Measurements from ENCODE around the gene PATE4.

DNA sequence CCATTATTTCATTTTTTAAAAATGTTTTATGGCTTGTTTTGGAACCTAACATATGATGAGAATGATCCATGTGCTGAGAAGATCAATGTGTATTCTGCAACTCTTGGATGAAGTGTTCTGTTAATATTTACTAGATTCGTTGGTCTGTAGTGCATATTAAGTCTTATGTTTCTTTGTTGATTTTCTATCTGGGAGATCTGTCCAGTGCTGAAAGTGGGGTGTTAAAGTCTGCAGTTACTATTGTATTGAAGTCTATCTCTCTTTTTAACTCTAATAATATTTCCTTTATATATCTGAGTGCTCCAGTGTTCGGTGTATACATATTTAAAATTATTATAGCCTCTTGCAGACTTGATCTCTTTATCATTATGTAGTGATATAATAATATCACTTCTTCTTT, 33.3 kb upstream of the PATE4 start:
- TF ChIP-seq, protein P1, sequence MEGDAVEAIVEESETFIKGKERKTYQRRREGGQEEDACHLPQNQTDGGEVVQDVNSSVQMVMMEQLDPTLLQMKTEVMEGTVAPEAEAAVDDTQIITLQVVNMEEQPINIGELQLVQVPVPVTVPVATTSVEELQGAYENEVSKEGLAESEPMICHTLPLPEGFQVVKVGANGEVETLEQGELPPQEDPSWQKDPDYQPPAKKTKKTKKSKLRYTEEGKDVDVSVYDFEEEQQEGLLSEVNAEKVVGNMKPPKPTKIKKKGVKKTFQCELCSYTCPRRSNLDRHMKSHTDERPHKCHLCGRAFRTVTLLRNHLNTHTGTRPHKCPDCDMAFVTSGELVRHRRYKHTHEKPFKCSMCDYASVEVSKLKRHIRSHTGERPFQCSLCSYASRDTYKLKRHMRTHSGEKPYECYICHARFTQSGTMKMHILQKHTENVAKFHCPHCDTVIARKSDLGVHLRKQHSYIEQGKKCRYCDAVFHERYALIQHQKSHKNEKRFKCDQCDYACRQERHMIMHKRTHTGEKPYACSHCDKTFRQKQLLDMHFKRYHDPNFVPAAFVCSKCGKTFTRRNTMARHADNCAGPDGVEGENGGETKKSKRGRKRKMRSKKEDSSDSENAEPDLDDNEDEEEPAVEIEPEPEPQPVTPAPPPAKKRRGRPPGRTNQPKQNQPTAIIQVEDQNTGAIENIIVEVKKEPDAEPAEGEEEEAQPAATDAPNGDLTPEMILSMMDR (conservative IDR thresholded peaks at IDR 0.05 in 1 of 2, IDR thresholded peaks at IDR 0.05 in 1 of 2; ENCODE audit: low read depth in 1 of 2, low read length in 2 of 2) = no peak
- TF ChIP-seq EZH2 (IDR thresholded peaks at IDR 0.05; ENCODE audit: low read length, missing control alignments) = no peak
